HCEC 1CT (cell line): Measurements from ENCODE around the gene DDX49.

ENCODE experiments used
- DNase-seq: peaks from one replicate; pipeline ENCODE4 v3.0.0-alpha.2; 2017

Gene DDX49

DNA sequence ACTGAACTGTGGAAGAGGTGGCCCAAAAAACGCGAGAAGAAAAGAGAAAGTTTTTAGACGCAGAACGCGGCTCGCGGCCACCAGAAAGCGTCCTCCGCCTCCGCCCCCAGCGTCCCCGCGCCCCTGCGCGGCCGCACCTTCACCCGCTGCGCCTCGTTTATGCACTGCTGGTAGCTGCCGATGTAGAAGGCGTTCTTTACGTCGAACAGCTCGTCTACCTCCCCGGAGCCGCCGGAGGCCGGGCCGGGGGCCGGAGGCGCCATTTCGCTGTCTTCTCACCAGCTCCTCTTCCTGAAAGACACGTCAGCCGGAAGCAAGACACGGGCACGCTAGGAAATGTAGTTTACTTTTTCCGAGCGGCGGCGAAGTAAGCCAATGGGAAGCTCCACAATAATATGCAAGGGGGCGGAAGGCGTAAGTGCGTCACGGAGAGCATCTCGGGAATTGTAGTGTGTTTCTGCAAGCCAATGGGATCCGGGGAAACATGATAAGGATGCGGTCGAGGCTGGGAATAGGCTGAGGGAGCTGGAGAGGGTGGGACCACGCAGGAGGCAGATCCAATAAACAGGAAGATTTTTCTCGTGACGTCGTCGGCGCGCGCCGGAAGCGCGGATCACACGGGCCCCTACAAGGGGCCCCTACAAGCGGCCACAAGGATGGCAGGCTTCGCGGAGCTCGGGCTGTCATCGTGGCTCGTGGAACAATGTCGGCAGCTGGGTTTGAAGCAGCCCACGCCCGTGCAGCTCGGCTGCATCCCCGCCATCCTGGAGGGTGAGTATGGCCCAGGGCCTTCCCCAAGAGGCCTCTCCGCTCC, at the start of gene DDX49, which contains the start of gene COPE:
TSS of gene DDX49 (plus strand) at position 630 of the 814 bp plus-strand sequence. CDS start at position 657, 27 bp downstream.
TSS of gene COPE (minus strand) at position 302 of the 814 bp plus-strand sequence. CDS start at position 263, 39 bp downstream.
- DNase-seq: peak; percentile 100

- DNase-seq: no peak
Measured at GRCh38 chr19:18869781-18870530, 49.6 kb upstream of the DDX49 start.

GRCh38 chr19:18870531-18871172, 48.9 kb upstream of the DDX49 start:
- DNase-seq: no peak

GRCh38 chr19:18871543-18871942, 48.0 kb upstream of the DDX49 start:
- DNase-seq: no peak

DNA sequence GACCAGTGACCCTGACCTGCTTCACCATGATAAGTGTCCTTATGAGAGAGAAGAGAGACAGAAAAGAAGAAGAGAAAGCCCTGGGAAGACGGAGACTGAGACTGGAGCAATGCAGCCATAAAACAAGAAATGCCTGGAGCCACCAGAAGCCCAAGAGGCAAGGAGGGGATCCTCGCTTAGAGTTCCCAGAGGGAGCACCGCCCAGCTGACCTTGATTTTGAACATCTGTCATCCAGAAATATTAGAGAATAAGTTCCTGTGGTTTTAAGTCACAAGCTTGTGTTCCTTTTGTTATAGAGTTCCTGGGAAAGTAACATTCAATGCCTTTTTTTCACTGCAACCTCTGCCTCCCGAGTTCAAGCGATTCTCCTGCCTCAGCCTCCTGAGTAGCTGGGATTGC, 43.8 kb upstream of the DDX49 start:
- DNase-seq: peak; percentile 37

- no peak for DNase-seq
Measured at GRCh38 chr19:18876865-18877264, 42.6 kb upstream of the DDX49 start.

DNA sequence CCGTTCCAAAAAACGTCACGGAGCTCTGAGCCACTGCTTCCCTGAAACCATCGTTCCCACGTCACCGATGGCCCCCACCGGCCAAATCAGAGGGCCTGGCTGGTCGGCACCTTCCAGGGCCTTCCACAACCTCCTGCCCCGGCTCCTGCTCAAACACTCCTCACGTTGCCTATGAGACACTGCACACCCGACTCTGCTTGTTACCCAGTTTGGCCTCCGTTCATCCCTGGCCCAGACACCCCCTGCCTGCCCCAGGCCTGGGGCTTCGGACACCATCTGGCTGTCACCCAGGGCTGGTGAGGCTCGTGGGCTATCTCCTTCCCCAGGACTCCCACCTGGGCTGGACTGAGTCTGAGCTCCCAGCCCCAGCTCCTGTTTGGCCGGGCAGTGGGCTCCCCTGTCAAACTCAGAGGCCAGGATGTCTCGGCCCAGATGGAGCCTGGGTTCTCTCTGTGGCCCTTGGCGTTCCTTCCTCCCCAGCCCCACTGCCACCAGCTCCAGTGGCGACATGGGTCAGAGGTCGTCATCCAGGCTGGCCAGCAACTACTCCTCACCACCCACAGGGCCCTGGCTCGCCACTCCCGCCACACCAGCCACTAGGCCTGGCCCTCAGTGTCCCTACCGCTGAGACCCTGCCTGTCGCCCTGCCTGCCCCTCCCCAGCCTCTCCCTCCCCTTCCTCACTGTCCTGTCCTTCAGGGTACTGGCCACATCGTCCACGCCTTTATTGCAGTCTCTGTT, 41.3 kb upstream of the DDX49 start:
- no peak for DNase-seq

DNA sequence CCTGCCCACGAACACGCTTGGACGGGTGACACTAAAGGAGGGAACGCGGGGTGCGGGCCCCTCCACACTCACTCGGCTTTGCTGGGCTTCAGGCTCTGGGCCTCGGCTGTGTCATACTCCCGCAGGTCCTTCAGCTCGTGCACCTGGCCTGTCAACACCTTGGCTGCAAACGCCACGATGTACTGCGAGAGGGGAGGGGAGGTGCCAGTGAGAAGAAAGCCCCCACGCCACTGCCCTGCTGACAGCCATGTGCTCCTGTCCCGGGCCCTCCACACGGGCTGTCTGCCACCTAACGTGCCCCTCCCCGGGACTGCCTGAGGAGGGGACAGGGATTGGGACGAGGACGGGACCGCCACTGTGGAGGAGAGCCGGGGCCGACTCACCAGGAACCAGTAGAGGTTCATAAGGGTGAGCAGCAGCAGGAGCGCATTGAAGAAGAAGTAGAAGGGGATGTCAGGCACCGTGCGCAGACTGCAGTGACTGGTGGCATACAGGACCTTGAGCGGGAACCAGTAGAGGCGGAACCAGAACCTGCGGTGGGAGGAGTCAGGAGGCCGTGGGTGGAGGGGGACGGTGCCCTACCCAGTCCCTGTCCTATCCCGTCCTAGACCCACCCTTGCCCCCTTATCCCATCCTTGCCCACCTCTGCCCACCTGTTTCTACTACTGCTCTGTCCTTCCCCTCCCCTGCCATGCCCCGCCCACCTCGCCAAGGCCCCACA, 40.5 kb upstream of the DDX49 start:
- no peak for DNase-seq

DNA sequence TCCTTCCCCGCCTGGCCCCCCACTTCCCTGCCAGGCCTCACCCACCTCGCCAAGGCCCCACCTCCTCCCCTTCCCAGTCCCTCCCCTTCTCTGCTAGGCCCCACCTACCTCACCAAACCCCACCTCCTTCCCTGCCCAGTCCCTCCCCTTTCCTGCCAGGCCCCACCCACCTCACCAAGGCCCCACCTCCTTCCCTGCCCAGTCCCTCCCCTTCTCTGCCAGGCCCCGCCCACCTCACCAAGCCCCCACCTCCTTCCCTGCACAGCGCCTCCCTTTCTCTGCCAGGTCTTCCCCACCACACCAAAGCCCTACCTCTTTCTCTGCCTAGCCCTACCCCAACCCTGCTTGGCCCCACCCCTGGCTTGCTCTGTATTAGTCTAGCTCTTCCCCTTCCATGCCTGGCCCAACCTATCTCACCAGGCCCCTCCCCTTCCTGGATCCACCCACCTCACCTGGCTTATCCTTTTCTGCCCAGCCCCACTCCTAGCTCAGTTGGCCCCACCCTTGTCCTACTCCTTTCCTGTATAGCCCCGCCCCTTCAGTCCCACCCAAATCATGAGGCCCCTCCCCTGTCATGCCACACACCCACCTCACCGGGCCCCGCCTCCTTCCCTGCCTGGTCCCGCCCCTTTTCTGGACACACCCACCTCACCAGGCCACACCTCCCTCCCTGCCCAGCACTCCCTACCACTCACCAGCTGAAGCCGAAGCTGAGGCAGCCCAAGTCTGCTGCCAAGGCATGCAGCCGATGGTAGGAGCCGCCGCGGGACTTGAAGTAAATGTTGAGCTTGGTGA, 39.7 kb upstream of the DDX49 start:
- DNase-seq: no peak

- no peak for DNase-seq
Measured at GRCh38 chr19:18881491-18881890, 38.0 kb upstream of the DDX49 start.

GRCh38 chr19:18883526-18884304, 35.8 kb upstream of the DDX49 start:
- DNase-seq: no peak

DNA sequence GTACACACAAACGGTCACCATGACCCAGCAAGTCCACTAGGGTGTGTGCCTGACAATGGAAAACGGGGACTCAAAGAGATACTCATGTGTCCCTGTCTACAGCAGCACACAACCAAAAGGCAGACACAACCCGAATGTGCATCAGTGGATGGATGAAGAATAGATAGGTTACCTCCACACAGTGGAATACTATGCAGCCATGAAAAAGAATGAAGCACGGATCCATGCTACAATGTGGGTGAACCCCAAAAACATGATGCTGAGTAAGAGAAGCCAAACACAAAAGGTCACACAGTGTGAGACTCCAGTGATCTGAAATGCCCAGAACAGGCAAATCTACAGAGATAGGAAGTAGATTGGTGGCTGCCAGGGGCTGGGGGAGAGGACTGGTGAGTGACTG, 32.5 kb upstream of the DDX49 start:
- DNase-seq: no peak

GRCh38 chr19:18889949-18890745, 29.4 kb upstream of the DDX49 start:
- DNase-seq: no peak

- no peak for DNase-seq
Measured at GRCh38 chr19:18893587-18894253, 25.8 kb upstream of the DDX49 start.

DNA sequence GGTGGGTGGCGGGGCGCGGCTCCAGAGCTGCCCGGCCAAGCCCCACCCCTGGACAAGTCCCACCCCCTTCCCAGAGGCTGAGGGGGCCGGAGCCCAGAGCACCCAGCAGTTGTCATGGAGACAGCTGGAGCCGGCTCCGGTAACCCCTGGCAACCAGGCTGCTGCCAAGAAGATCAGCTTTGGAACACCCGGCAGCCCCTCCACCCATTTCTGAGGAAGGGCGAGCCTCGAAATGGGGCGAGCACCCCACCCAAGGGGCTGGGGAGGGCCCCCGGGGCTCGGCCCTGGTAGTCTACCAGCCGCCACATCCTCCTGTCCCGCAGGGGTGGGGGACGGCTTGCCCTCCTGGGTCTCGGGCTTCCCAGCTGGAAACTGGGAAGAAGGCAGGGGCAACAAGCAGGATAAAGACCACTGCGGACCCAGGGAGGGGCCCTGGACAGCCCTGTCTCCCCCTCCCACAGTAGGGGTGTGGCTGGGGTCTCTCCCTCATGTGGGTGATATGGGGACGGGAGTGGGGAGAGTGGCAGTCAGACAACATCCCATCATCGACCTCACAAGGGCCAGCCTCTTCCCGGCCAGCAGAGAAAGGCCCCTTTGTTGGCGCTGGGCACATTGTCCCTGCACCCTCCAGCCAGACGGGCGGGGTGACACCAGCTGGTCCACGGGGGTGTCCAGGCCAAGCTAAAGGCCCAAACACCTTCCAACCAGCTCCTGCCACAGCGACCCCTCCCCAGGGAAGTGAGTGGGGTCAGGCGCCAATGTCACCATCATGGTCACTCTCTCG, 25.1 kb upstream of the DDX49 start:
- peak; percentile 11 for DNase-seq

DNA sequence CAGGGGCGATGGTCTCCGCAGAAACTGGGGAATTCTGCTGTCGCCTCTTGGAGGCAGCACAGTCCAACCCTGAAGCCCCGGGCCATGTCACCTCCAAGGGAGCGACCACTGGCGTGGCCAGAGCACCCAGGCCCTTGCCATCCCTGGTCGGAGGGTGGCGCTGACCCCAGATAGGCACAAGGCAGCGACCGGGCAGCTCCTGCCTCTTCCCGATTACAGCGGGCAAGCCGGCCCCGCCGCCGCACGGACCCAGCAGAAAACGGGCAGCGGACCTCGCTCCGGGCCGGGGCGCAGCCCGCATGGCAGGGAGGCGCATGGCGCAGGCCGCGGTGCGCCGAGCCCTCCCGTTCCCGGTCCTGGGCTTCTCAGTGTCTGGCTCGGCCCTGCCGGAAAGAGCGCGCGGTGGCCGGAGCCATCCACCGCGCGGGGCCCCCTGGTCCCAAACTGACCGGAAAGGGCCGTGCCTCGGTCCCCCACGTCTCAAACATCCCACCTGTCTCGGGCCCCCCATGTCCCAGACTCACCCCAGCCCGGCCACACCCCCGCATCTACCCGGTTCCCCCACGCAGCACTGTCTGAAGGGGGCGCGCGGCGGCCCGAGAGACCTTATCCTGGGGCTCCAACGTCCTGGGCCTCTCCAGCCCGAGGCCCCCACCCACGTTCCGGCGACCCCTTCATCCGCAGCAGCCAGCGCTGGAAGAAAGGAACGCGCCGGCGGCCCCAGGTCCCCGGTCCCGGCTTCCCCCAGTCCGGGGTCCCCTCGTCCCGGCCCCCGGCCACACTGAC, 24.3 kb upstream of the DDX49 start:
- peak; percentile 13 for DNase-seq

GRCh38 chr19:18895824-18896341, 23.6 kb upstream of the DDX49 start, which contains the start of gene CERS1:
TSS of gene CERS1 (minus strand) at chr19:18896158. CDS start at chr19:18896072, 86 bp downstream.
- DNase-seq: no peak
